ENCODE data around the gene MEGF11. TPM values are rescaled to one million over a fixed set of nuclear protein-coding genes. Genes with fewer than 3 reads are reported as not detected.

MEGF11 gene
- total RNA-seq, 1 donor from 2014 or later = not detected

- H3K27me3 Mint-ChIP-seq (ENCODE audit: low read depth) = peaks cover 8% of the 10 kb centered on the region
- H3K9me3 Mint-ChIP-seq (ENCODE audit: low read depth) = no peaks in the 10 kb centered on the region
- H3K4me1 Mint-ChIP-seq (ENCODE audit: low read depth) = no peaks in the 10 kb centered on the region
- H3K36me3 Mint-ChIP-seq (ENCODE audit: low read depth) = no peaks in the 10 kb centered on the region
- no peak for TF ChIP-seq CTCF (IDR thresholded peaks at IDR 0.05)
- no peak overlapping the region for H3K4me3 Mint-ChIP-seq (ENCODE audit: unreplicated experiment)
- H3K27ac Mint-ChIP-seq (ENCODE audit: unreplicated experiment) = no peak overlapping the region
- no peak for DNase-seq (ENCODE audit: low spot score)
These were observed 401.6 kb downstream of the MEGF11 start for GRCh38 chr15:65851981-65852380.

- Mint-ChIP-seq H3K4me1 (ENCODE audit: low read depth) (no peaks in the 10 kb centered on the region), H3K36me3 (ENCODE audit: low read depth) (no peaks in the 10 kb centered on the region), H3K27me3 (ENCODE audit: low read depth) (peaks cover 15% of the 10 kb centered on the region), H3K4me3 (ENCODE audit: unreplicated experiment) (no peak overlapping the region), H3K9me3 (ENCODE audit: low read depth) (peaks cover 4% of the 10 kb centered on the region), H3K27ac (ENCODE audit: unreplicated experiment) (no peak overlapping the region)
- DNase-seq (ENCODE audit: low spot score) = no peak
- no peak for TF ChIP-seq CTCF (IDR thresholded peaks at IDR 0.05)
These were observed 405.6 kb downstream of the MEGF11 start for GRCh38 chr15:65847989-65848388.

GRCh38 chr15:65845826-65846519 lies 407.6 kb downstream of the MEGF11 start:
- Mint-ChIP-seq H3K36me3 (ENCODE audit: low read depth) (no peaks in the 10 kb centered on the region), H3K4me1 (ENCODE audit: low read depth) (peaks cover 8% of the 10 kb centered on the region), H3K27me3 (ENCODE audit: low read depth) (peaks cover 15% of the 10 kb centered on the region), H3K9me3 (ENCODE audit: low read depth) (peaks cover 4% of the 10 kb centered on the region), H3K27ac (ENCODE audit: unreplicated experiment) (no peak overlapping the region), H3K4me3 (ENCODE audit: unreplicated experiment) (no peak overlapping the region)
- TF ChIP-seq CTCF (IDR thresholded peaks at IDR 0.05) = no peak
- DNase-seq (ENCODE audit: low spot score) = no peak

Small RNA genes lying within 50 kb of the gene (microRNA-seq; reads per million reads assigned to microRNA genes)
- not detected for gene MIR4311 (ENCODE audit: borderline number of aligned reads)

Other genes with a start within 250 kb of the MEGF11 start
- 18.6 to 26.1 TPM (median 18.9 TPM) in 3 replicates for gene DIS3L, start 39.8 kb upstream of the MEGF11 start, total RNA-seq
- gene TIPIN, start 102.9 kb upstream of the MEGF11 start, total RNA-seq = 6.3 to 11.9 TPM (median 8.2 TPM) in 3 replicates
- gene MAP2K1, start 133.2 kb upstream of the MEGF11 start, total RNA-seq = 44.7 to 49.7 TPM (median 45.1 TPM) in 3 replicates
- gene SNAPC5, start 244.0 kb upstream of the MEGF11 start, total RNA-seq = 13.9 to 27.7 TPM (median 15.0 TPM) in 3 replicates